Inflammatory macrophage treated with lipopolysaccharide for 4 hours (primary cell): ENCODE data around the gene CKMT2.
A peak's percentile ranks its signal among the peaks of the same experiment; 100 is the strongest.

Experiments
- DNase-seq: peaks from one replicate; pipeline ENCODE4 v3.0.0-alpha.2; 2020

The CKMT2 gene

DNA sequence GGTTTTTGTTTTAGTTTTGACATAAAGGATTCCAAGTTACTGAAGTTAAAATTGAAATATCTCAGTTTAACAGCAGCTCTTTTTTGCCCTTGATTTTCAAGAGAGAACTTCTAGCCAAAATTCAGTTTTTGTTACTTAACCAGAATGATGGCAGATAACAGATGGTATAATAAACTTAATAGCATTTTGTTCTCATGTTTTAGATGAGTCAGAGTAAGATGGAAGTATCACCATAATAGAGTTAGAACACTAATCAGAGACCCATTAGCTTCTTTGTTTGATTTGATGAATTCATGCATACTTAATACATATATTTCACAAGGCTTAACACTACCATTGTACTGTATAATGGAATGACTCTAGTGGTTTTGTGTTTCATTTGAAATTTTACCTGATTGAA is 80.2 kb downstream of the CKMT2 start:
- no peak for DNase-seq

- DNase-seq: no peak
Observed at GRCh38 chr5:81313686-81314085, 80.6 kb downstream of the CKMT2 start.

- DNase-seq: no peak
Observed at GRCh38 chr5:81314581-81314980, 81.5 kb downstream of the CKMT2 start.

DNA sequence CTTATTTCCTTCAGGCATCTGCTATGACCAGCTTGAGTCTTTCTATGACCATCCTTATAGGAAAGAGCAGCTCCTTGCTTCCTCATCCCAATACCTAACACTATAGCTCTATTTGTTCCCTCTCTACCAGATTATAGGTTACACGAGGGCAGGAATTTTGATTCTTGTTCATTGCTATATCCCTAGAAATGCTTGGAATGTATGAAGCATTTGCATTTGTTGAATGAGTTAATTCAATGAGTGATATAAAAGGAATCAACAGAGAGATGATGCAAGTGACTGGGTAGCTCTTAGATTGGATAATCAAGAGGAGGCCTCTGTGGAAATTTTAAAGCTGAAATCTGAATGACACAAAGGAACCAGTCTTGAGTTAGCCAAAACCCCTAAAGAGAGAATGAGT is 82.2 kb downstream of the CKMT2 start:
- DNase-seq: peak; percentile 30

DNA sequence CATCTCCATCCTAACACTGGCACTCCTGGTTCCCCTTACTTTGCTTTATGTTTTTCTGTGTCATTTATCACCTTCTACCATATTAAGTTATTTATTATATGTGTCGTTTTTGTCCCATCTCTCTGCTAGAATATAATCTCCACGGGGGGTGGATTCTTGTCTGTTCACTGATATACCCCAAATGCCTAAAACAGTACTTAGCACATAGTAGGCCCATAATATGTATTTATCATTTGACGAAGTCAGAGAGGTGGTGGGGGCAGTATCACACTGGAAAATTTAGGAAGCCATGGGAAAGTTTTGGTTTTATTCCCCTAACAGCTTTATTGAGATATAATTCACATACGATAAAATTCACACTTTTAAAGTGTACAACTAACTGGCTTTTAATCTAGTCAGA is 82.7 kb downstream of the CKMT2 start:
- DNase-seq: no peak
